GM18858 (cell line): ENCODE measurements around the gene SPDYE2B.
"Not testable (repeated sequence)": the region's sequence is repeated elsewhere in the genome, so short reads cannot be mapped to it uniquely, and the experiment has no call there.

Experiments
- ATAC-seq: cut with Tn5 transposase; IDR thresholded peaks from one replicate; pipeline ENCODE4 v1.9.1; 2021; ENCODE audit not compliant: unreplicated experiment

The SPDYE2B gene

GRCh38 chr7:102698962-102699750 lies 49.0 kb downstream of the SPDYE2B start:
- not testable (repeated sequence) for ATAC-seq
